HG02840 (cell line): Measurements from ENCODE around the gene EFNA1.
A peak's percentile ranks its signal among the peaks of the same experiment; 100 is the strongest.

Experiments used
- ATAC-seq: cut with Tn5 transposase; IDR thresholded peaks from one replicate; pipeline ENCODE4 v1.9.1; 2021; ENCODE audit warnings: mild to moderate bottlenecking, moderate library complexity, moderate number of reproducible peaks; ENCODE audit not compliant: unreplicated experiment, low FRiP score

Gene EFNA1

GRCh38 chr1:155127105-155127966, at the start of gene EFNA1:
Gene EFNA1, plus strand, starts transcription at chr1:155127876. Its CDS starts 102 bp downstream, at chr1:155127978.
- no peak for ATAC-seq

GRCh38 chr1:155078469-155079209, 49.0 kb upstream of the EFNA1 start, which contains the start of gene EFNA3:
Gene EFNA3, plus strand, starts transcription at chr1:155078837. Its CDS starts 105 bp downstream, at chr1:155078942.
- no peak for ATAC-seq

GRCh38 chr1:155079210-155079486, 48.5 kb upstream of the EFNA1 start:
- ATAC-seq: no peak

GRCh38 chr1:155079487-155080311, 48.0 kb upstream of the EFNA1 start:
- ATAC-seq: no peak

- no peak for ATAC-seq
These were observed 47.1 kb upstream of the EFNA1 start for GRCh38 chr1:155080312-155081228.

GRCh38 chr1:155081472-155082300, 46.0 kb upstream of the EFNA1 start:
- no peak for ATAC-seq

- no peak for ATAC-seq
These were observed 45.2 kb upstream of the EFNA1 start for GRCh38 chr1:155082301-155083051.

- ATAC-seq: no peak
These were observed 44.6 kb upstream of the EFNA1 start for GRCh38 chr1:155083052-155083541.

- peak; percentile 6 for ATAC-seq
These were observed 43.6 kb upstream of the EFNA1 start for GRCh38 chr1:155083865-155084721.

- peak; percentile 81 for ATAC-seq
These were observed 42.8 kb upstream of the EFNA1 start for GRCh38 chr1:155084722-155085503.

- ATAC-seq: no peak
These were observed 42.1 kb upstream of the EFNA1 start for GRCh38 chr1:155085504-155086127.

- ATAC-seq: no peak
These were observed 41.4 kb upstream of the EFNA1 start for GRCh38 chr1:155086128-155086741.

GRCh38 chr1:155086856-155087535, 40.7 kb upstream of the EFNA1 start:
- ATAC-seq: no peak

GRCh38 chr1:155091071-155092051, 36.3 kb upstream of the EFNA1 start:
- no peak for ATAC-seq
